Measurements from ENCODE around the gene ARFGAP1. TPM values are rescaled to one million over a fixed set of nuclear protein-coding genes. Genes with fewer than 3 reads are reported as not detected.

ARFGAP1 gene
- polyA plus RNA-seq, 2 of the 4 experiments (the other 2 are of a cell fraction), result 41.0 to 106 TPM

GRCh38 chr20:63320041-63320511 is 47.5 kb downstream of the ARFGAP1 start:
- CTCF ChIA-PET, result interaction anchor here (1.3 to 3.8 kb wide), 3 partner anchors 10 to 61 kb away, joined by 5 to 31 read pairs (median 13); no protein-coding TSS in a partner anchor
- Histone ChIP-seq H3K4me1 (peaks cover 9% of the 10 kb centered on the region; the same call in 2 of the 3 replicates), H3K27ac (no peak overlapping the region), H3K9me3 (no peaks in the 10 kb centered on the region), H3K4me2 (no peak overlapping the region), H3K4me3 (no peak overlapping the region)
- no peak for FAIRE-seq
- POLR2A ChIA-PET, result no interaction called here
- no peak for DNase-seq (ENCODE audit: low read depth in 1 of 2, low spot score in 1 of 2)
- no peak for TF ChIP-seq HDAC2 (IDR thresholded peaks at IDR 0.05)
- no peak for TF ChIP-seq KDM1A (IDR thresholded peaks at IDR 0.05; ENCODE audit: low read depth)
- TF ChIP-seq RAD21 (conservative IDR thresholded peaks at IDR 0.05 in 1 of 2, IDR thresholded peaks at IDR 0.05 in 1 of 2), result no peak
- no peak for TF ChIP-seq SREBF2 (IDR thresholded peaks at IDR 0.05)
- TF ChIP-seq CHD2 (IDR thresholded peaks at IDR 0.05; ENCODE audit: low read length, partially characterized antibody), result no peak
- no peak for TF ChIP-seq EP300 (IDR thresholded peaks at IDR 0.05)
- no peak for TF ChIP-seq CTCF (IDR thresholded peaks at IDR 0.05)
- TF ChIP-seq TFCP2L1 (CRISPR knock-in tag; IDR thresholded peaks at IDR 0.05), result no peak
- TF ChIP-seq MAZ (IDR thresholded peaks at IDR 0.05; ENCODE audit: borderline replicate concordance, low read depth, low read length), result no peak
- no peak for TF ChIP-seq BHLHE40 (IDR thresholded peaks at IDR 0.05; ENCODE audit: low read depth, low read length)
- TF ChIP-seq FOXS1 (CRISPR knock-in tag; IDR thresholded peaks at IDR 0.05), result no peak
- TF ChIP-seq RCOR1 (IDR thresholded peaks at IDR 0.05; ENCODE audit: low read depth, low read length), result no peak
- TF ChIP-seq, protein P1, sequence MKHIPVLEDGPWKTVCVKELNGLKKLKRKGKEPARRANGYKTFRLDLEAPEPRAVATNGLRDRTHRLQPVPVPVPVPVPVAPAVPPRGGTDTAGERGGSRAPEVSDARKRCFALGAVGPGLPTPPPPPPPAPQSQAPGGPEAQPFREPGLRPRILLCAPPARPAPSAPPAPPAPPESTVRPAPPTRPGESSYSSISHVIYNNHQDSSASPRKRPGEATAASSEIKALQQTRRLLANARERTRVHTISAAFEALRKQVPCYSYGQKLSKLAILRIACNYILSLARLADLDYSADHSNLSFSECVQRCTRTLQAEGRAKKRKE (CRISPR knock-in tag; IDR thresholded peaks at IDR 0.05; ENCODE audit: low read depth), result no peak
- TF ChIP-seq PBX3 (IDR thresholded peaks at IDR 0.05), result no peak
- TF ChIP-seq POLR2A (IDR thresholded peaks at IDR 0.05; ENCODE audit: low read length), result no peak
- no peak for TF ChIP-seq BCL3 (IDR thresholded peaks at IDR 0.05)
- TF ChIP-seq KDM5A (IDR thresholded peaks at IDR 0.05), result no peak
- no peak for TF ChIP-seq TP53 (CRISPR knock-in tag; IDR thresholded peaks at IDR 0.05)
- TF ChIP-seq, protein P2, sequence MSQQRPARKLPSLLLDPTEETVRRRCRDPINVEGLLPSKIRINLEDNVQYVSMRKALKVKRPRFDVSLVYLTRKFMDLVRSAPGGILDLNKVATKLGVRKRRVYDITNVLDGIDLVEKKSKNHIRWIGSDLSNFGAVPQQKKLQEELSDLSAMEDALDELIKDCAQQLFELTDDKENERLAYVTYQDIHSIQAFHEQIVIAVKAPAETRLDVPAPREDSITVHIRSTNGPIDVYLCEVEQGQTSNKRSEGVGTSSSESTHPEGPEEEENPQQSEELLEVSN (IDR thresholded peaks at IDR 0.05; ENCODE audit: borderline replicate concordance, low read depth), result no peak
- no peak for TF ChIP-seq HEYL (CRISPR knock-in tag; IDR thresholded peaks at IDR 0.05)
- no peak for ATAC-seq
- 87% methylated on average over 9 of the region's 23 CpGs for WGBS (ENCODE audit: missing lambda C conversion rate)

DNA sequence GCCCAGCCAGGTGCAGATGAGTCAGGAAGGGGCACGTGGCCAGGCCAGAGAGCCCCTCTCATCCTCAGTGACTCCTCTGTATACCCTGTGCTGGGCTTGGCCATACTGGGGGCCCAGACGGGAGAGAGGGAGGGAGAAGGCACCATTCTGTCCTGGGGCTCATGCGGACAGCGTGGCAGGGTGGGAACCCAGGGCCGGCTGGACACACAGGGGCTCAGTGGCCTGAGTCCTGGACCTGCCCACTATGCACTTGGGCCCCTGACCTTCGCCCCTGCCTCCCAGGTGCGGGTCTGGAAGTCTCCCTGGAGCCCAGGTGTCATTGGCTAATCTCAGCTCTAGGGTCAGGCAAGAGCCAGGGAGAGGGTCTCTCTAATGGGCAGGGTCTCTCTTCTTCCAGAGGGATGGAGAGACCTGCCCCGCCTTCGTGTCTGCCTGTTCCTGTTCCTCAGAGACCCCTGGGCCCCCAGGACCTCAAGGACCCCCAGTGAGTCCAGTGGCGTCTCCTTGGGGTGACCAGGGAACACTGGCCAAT is 48.1 kb downstream of the ARFGAP1 start:
- no peak overlapping the region for H3K27ac ChIP-seq
- FAIRE-seq (no peak), ATAC-seq (no peak), DNase-seq (ENCODE audit: low read depth in 1 of 2, low spot score in 1 of 2) (no peak)
- no peak overlapping the region for H3K4me3 ChIP-seq
- ChIA-PET POLR2A (no interaction called here), CTCF (interaction anchor here (1.9 kb wide), 1 partner anchor 11 kb away, joined by 13 read pairs; no protein-coding TSS in a partner anchor)
- no peak overlapping the region for H3K4me2 ChIP-seq
- WGBS (ENCODE audit: missing lambda C conversion rate), result 36% methylated on average over 4 of the region's 10 CpGs
- peaks cover 9% of the 10 kb centered on the region; the same call in 2 of the 3 replicates for H3K4me1 ChIP-seq
- TF ChIP-seq TP53 (CRISPR knock-in tag; IDR thresholded peaks at IDR 0.05), result no peak
- TF ChIP-seq PBX3 (IDR thresholded peaks at IDR 0.05), result no peak
- TF ChIP-seq KDM1A (IDR thresholded peaks at IDR 0.05; ENCODE audit: low read depth), result no peak
- TF ChIP-seq, protein P3, sequence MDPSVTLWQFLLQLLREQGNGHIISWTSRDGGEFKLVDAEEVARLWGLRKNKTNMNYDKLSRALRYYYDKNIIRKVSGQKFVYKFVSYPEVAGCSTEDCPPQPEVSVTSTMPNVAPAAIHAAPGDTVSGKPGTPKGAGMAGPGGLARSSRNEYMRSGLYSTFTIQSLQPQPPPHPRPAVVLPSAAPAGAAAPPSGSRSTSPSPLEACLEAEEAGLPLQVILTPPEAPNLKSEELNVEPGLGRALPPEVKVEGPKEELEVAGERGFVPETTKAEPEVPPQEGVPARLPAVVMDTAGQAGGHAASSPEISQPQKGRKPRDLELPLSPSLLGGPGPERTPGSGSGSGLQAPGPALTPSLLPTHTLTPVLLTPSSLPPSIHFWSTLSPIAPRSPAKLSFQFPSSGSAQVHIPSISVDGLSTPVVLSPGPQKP (IDR thresholded peaks at IDR 0.05; ENCODE audit: low read depth, low read length), result no peak
- no peak for TF ChIP-seq BCL3 (IDR thresholded peaks at IDR 0.05)
- TF ChIP-seq CHD4 (IDR thresholded peaks at IDR 0.05; ENCODE audit: borderline replicate concordance), result no peak
- H3K9me3 ChIP-seq, result no peaks in the 10 kb centered on the region
